Dedifferentiated amniotic fluid mesenchymal stem cell (primary cell): Measurements from ENCODE around the gene GH1.
"Not testable (repeated sequence)": the region's sequence is repeated elsewhere in the genome, so short reads cannot be mapped to it uniquely, and the experiment has no call there.

ENCODE experiments used
- DNase-seq: peaks from one replicate; pipeline ENCODE4 v3.0.0-alpha.2; 2016; ENCODE audit errors: extremely low spot score

GH1 gene

DNA sequence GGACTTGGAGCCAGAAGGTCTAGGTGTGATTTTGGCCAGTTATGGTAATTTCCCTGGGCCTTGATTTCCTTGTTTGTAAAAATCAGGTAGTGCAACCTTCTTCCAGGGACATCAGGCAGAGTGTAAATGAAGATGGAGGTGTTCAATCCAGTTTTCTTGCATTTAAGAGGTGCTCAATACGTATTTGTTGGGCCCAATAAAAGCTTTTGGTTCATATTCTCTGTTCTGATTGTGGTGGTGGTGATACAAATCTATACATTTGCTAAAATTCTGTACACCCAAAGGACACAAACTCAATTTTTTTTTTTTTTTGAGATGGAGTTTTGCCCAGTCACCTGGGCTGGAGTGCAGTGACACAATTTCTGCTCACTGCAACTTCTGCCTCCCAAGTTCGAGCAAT lies 7.5 kb upstream of the GH1 start:
- no peak for DNase-seq

DNA sequence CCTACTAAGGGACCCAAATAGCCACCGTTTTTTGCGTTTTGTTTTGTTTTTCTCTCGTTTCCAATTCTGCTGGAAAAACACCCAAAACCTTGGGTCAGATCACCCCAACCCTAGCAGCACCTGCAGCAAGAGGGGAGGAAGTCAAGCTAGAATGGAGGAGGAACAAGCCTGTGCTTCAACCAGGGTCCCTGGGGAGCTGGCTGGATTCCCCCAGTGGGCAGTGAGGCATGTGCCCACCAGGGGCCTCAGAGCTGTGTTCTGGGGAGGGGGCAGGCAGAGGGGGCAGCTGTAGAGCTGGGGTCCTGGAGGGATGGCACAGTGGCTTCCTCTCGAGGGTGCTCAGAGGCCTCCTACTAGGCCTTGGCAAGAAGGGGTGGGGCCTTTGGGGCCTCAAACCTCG lies 7.0 kb upstream of the GH1 start:
- DNase-seq = no peak

DNA sequence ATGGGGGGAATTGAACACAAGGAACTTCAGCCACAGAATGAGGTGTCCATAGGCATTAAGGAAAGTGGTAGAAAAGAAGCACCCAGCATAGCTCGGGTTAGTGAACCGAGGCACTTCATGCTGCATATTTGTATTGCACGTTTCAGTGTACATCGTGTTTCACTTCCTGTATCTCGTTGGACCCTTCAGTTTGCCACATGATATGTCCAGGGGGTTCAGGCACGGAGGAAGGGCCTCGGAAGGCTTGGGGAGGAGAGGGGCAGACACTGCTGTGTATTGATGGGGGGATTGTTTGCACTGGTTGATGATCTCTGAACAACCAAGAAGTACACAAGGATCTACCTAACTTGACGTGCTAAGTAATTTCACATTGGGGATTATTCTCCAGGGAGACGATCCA lies 3.8 kb upstream of the GH1 start:
- DNase-seq = not testable (repeated sequence)

DNA sequence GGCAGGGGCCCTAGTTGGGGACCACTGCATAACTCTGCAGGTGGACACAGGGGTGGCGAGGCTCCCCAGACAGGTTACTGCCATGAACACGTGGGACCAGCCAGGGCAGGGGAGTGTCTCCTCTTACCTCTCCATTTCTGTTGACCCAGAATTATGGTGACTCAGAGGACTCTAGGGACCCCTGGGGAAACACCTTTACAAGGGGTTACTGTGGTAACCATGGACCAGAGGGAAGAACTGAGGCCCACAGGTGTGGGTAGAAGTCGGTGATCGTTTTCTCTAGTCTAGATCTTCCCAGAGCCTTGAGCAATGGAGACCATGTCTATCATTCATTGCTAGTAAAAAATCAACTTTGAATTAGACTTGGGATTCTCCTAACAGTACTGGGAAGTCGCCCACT lies 2.1 kb upstream of the GH1 start:
- DNase-seq = not testable (repeated sequence)

DNA sequence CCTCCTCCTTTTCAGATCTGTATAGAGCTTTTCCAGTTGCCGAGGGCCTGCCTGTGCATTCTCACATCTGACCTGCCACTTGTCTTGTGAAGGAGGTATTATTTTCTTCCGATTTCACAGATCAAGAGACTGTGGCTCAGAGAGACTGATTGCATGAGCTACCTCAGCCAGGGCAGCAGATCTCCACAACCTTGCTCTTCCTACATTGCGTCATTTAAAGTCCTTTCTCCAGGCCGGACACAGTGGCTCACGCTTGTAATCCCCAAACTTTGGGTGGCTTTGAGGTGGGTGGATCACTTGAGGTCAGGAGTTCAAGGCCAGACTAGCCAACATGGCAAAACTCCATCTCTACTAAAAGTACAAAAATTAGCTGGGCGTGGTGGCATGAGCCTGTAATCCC lies 1.4 kb upstream of the GH1 start:
- not testable (repeated sequence) for DNase-seq

DNA sequence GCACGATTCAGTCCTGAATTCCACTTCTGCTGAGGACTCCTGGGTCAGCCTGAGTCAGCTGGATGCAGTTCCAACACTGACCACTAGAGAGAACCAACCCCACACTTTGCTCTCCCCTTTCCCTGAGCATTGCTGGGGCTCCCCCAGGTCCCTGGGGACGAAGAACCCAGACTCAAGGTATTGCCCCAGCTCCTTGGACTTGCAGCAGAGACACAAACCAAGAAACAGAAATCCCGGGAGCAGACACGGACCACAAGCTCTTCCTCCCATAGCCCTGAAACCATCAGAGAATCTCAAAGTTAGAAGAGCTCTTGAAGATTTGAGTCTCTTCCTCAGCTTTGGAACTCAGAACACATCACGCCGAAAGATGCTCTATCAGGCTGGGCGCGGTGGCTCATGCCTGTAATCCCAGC lies 678 bp upstream of the GH1 start:
- DNase-seq = peak; percentile 50

DNA sequence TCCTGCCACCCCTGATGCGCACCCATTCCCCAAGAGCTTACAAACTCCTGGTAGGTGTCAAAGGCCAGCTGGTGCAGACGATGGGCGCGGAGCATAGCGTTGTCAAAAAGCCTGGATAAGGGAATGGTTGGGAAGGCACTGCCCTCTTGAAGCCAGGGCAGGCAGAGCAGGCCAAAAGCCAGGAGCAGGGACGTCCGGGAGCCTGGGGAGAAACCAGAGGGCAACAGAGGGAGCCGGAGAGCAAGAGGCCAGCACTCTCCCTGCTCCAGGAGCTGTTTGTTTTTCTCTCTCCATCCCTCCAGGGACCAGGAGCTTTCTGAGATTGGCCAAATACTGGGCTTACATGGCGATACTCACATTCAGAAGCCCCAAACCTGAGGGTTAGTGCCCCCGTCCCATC lies 334 bp downstream of the GH1 start:
- no peak for DNase-seq

DNA sequence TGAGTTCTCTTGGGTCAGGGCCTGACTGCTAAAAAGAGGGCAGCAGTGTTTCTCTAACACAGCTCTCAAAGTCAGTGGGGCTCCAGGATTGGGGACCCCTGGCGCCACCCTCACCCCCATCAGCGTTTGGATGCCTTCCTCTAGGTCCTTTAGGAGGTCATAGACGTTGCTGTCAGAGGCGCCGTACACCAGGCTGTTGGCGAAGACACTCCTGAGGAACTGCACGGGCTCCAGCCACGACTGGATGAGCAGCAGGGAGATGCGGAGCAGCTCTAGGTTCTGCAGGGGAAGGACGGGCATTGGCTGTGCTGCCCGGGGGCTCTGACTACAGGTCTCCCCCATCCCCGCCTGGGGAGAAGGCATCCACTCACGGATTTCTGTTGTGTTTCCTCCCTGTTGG lies 993 bp downstream of the GH1 start:
- DNase-seq = no peak

DNA sequence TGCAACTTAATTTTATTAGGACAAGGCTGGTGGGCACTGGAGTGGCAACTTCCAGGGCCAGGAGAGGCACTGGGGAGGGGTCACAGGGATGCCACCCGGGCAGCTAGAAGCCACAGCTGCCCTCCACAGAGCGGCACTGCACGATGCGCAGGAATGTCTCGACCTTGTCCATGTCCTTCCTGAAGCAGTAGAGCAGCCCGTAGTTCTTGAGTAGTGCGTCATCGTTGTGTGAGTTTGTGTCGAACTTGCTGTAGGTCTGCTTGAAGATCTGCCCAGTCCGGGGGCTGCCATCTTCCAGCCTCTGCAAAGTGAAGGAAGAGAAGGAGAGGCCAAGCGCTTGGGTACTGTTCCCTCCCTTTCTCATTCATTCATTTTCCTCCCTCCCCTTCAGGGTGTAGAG lies 1.4 kb downstream of the GH1 start:
- DNase-seq = not testable (repeated sequence)

DNA sequence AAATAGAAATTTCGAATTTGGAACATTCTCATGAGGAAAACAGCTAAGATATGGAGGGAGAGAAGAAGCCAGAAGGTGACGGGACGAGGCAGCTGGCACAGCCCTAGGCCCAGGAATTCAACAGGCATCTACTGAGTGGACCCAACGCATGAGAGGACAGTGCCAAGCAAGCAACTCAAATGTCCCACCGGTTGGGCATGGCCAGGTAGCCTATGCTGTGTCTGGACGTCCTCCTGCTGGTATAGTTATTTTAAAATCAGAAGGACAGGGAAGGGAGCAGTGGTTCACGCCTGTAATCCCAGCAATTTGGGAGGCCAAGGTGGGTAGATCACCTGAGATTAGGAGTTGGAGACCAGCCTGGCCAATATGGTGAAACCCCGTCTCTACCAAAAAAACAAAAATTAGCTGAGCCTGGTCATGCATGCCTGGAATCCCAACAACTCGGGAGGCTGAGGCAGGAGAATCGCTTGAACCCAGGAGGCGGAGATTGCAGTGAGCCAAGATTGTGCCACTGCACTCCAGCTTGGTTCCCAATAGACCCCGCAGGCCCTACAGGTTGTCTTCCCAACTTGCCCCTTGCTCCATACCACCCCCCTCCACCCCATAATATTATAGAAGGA lies 2.0 kb downstream of the GH1 start:
- DNase-seq = no peak

DNA sequence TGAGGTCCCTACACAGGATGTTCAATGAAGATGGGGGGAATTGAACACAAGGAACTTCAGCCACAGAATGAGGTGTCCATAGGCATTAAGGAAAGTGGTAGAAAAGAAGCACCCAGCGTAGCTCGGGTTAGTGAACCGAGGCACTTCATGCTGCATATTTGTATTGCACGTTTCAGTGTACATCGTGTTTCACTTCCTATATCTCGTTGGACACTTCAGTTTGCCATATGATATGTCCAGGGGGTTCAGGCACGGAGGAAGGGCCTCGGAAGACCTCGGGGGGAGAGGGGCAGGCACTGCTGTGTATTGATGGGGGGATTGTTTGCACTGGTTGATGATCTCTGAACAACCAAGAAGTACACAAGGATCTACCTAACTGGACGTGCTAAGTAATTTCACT lies 2.9 kb downstream of the GH1 start:
- DNase-seq = not testable (repeated sequence)

DNA sequence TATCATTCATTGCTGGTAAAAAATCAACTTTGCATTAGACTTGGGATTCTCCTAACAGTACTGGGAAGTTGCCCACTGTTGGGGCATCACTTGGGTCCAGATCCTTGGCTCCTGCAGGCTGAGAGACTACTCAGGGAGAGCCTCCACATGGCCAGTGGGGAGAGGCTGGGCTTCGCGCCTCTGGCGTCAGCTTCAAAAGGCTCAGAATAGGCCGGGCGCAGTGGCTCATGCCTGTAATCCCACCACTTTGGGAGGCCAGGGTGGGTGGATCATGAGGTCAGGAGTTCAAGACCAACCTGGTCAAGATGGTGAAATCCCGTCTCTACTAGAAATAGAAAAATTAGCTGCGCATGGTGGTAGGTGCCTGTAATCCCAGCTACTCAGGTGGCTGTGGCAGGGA lies 4.2 kb downstream of the GH1 start:
- no peak for DNase-seq

DNA sequence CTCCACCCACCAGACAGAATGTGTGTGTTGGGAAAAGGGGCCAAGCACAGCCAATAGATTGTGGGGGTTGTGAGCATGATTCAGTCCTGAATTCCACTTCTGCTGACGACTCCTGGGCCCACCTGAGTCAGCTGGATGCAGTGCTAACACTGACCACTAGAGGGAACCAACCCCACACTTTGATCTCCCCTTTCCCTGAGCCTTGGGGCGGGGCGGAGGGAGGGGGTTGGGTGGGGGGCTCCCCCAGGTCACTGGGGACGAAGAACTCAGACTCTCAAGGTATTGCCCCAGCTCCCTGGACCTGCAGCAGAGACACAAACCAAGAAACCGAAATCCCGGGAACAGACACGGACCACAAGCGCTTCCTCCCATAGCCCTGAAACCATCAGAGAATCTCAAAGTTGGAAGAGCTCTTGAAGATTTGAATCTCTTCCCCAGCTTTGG lies 7.0 kb downstream of the GH1 start:
- DNase-seq = no peak

DNA sequence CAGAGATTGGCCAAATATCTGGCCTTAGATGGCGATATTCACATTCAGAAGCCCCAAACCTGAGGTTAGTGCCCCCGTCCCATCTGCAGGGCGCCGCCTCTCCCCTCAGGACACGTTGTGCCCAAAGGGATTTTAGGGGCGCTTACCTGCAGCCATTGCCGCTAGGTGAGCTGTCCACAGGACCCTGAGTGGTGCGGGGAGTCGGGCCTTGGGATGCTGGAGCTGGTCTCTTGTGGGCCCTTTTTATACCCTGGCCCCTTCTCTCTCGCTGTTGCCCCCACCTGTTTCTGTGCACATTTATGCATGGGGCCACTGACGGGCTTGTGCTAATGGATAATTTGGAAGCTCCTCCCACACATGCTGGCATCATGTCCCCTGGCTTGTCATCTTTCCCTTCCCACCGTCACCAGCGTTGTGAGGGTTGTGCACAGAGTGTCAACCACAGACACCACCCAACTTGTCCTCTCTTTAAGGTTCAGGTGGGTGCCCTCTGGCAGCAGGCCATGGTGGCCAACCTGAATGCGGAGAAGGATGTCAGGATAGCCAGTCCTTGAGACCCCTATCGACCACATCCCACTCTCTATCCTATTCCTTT lies 7.5 kb downstream of the GH1 start, which contains the start of gene CSHL1:
Gene CSHL1 (minus strand): TSS at position 218 of the 595 bp plus-strand sequence. CDS start 62 bp downstream, at position 156.
- DNase-seq = no peak

DNA sequence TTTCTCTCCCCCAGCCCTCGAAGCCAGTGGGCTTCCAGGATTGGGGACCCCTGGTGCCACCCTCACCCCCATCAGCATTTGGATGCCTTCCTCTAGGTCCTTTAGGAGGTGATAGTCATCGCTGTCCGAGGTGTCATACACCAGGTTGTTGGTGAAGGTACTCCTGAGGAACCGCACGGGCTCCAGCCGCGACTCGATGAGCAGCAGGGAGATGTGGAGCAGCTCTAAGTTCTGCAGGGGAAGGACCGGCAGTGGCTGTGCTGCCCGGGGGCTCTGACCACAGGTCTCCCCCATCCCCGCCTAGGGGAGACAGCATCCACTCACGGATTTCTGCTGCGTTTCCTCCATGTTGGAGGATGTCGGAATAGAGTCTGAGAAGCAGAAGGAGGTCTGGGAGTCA lies 8.5 kb downstream of the GH1 start:
- no peak for DNase-seq

DNA sequence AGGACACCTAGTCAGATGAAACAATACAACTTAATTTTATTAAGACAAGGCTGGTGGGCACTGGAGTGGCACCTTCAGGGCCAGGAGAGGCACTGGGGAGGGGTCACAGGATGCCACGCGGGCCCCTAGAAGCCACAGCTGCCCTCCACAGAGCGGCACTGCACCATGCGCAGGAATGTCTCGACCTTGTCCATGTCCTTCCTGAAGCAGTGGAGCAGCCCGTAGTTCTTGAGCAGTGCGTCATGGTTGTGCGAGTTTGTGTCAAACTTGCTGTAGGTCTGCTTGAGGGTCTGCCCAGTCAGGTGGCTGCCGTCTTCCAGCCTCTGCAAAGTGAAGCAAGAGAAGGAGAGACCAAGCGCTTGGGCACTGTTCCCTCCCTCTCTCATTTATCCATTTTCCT lies 9.1 kb downstream of the GH1 start:
- DNase-seq = not testable (repeated sequence)

DNA sequence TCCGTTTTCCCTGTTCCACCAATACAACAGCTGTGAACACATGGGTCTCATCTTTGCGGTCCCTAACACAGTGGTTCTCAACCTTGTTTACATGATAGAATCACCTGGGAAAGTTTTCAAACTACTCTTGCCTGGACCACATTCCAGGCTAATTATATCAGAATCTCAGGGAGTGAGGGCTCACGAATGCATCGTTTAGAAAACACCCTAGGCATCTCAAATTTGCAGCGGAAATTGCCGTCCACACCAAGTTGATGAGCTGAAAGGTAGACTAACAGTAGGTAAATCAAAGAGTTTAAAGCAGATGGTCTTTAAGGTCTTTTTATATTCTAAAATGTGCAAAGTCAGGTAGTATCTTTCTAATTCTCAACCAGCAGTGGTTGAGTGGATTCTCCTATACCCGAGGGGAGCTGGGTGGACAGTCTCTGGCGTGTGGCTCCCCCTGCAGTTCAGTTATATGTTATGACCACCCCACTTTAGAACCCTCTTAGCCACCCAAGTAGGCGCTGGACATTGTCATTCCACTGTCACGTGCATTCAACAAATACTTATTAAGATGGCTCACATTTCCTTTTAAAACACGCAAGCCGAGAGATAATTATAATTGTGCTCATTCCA lies 11.4 kb downstream of the GH1 start:
- not testable (repeated sequence) for DNase-seq

DNA sequence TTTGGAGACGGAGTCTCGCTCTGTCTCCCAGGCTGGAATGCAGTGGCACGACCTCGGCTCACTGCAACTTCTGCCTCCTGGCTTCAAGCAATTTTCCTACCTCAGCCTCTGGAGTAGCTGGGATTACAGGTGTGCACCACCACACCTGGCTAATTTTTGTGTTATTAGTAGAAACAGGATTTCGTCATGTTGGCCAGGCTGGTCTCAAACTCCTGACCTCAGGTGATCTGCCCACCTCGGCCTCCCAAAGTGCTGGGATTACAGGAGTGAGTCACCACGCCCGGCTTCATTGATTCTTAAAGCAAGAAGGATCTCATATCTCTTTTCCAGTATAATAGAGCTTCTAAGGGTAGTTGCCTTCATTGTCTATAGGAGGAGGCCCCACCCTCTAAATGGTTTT lies 13.8 kb downstream of the GH1 start:
- DNase-seq = not testable (repeated sequence)

DNA sequence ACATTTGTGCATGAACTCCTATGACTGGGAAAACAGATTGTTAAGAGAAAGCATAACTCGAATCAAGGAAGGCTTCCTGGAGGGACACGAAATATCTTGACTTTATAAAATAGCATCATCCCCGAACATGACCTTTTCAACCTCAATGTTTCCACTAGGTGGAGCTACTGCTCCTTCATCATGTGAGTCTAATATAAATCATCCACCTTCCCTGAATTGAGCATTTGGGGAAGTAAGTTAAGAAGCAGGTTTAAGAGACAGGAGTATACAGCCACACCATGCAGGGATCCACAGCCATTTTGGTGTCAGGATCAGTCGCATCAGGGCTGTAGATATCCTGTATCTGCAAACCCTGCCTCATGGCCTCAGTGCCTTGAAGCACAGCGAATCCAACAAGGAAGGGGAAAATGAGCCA lies 14.8 kb downstream of the GH1 start:
- DNase-seq = not testable (repeated sequence)

DNA sequence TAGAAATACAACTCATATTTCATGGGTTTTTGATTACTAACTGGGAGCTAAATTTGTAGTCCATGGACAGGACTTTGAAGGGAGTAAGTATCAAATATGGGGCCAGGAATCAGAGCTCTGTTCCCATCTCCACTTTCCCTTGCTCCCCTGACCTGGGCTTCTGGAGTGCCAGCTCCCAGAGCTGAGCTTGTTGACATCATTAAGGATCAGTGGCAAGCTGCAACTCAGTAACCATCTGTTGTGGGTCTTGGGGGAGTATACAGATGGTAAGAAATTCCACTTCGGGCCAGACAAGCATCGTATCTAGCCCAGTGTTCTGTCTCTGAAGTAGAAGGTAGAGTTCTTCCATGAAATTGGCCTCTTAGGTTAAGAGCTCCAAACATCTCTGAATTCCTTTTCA lies 16.7 kb downstream of the GH1 start:
- not testable (repeated sequence) for DNase-seq

DNA sequence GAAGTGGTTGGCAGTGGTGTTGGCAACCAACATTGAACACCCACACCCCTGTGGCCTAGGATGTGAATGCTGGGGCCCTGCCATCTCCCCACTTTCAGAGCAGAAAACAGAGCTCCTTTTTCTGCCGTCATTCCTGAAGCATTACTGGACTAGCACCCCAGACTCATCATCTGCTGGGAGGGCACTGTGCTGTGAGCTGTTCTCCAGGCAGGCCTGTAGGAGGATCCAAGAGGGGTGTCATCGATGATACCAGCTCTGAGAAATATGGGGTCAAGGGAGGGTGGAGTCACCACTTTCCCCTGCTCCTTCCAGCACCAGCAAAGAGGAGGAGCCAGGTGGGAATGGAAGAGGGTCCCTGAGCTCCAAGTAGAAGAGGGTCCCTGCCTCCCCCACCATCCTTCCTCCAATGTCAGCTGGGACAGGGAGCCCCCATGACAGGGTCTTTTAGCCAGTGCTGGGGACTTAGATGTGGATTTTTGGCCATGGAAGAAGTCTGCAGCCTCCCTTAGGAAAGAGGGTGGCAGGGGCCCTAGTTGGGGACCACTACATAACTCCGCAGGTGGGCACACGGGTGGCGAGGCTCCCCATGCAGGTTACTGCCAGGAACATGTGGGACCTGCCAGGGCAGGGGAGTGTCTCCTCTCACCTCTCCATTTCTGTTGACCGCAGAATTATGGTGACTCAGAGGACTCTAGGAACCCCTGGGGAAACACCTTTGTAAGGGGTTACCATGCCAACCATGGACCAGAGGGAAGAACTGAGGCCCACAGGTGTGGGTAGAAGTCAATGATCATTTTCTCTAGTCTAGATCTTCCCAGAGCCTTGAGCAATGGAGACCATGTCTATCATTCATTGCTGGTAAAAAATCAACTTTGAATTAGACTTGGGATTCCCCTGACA lies 19.5 kb downstream of the GH1 start:
- DNase-seq = not testable (repeated sequence)
